Smooth muscle cell (in vitro differentiated cells): ENCODE measurements around the gene MMAB. TPM values are rescaled to one million over a fixed set of nuclear protein-coding genes. Genes with fewer than 3 reads are reported as not detected.

Source experiments
- DNase-seq: peaks from one replicate; lab custom pipeline; 2025; ENCODE audit not compliant: unreplicated experiment; lab: John Stamatoyannopoulos, UW
- H2AFZ ChIP-seq: fragments of 200-600 bp; sonication (generic); 2 replicates; pipeline ENCODE4 v1.6.0; 2016; ENCODE audit warnings: antibody characterized with exemption, low read depth, mild to moderate bottlenecking
- H3F3A ChIP-seq: fragments of 200-600 bp; sonication (generic); 2 replicates; pipeline ENCODE4 v1.6.0; 2017; ENCODE audit warnings: antibody characterized with exemption, low read depth
- H3K27ac ChIP-seq: fragments of 200-600 bp; sonication (generic); 2 replicates; pipeline ENCODE4 v1.5.1; 2016; ENCODE audit warnings: low read depth, mild to moderate bottlenecking
- H3K27me3 ChIP-seq: fragments of 200-600 bp; sonication (generic); 2 replicates; pipeline ENCODE4 v1.6.1; 2016; ENCODE audit warnings: low read depth, mild to moderate bottlenecking
- H3K36me3 ChIP-seq: fragments of 200-600 bp; sonication (generic); 2 replicates; pipeline ENCODE4 v1.5.1; 2016; ENCODE audit warnings: low read depth
- H3K4me1 ChIP-seq: fragments of 200-600 bp; sonication (generic); 2 replicates; pipeline ENCODE4 v1.5.1; 2016; ENCODE audit warnings: low read depth
- H3K4me2 ChIP-seq: fragments of 200-600 bp; sonication (generic); 2 replicates; pipeline ENCODE4 v1.6.0; 2016; ENCODE audit warnings: mild to moderate bottlenecking
- H3K4me3 ChIP-seq: fragments of 200-600 bp; sonication (generic); 2 replicates; pipeline ENCODE4 v1.5.1; 2016; ENCODE audit warnings: mild to moderate bottlenecking
- H3K79me2 ChIP-seq: fragments of 200-600 bp; sonication (generic); 2 replicates; pipeline ENCODE4 v1.6.0; 2016; ENCODE audit warnings: low read depth, mild to moderate bottlenecking
- H3K9ac ChIP-seq: fragments of 200-600 bp; sonication (generic); 2 replicates; pipeline ENCODE4 v1.6.0; 2016; ENCODE audit warnings: low read depth
- H3K9me3 ChIP-seq: fragments of 200-600 bp; sonication (generic); replicated peaks from 2 replicates; pipeline ENCODE4 v1.5.1; 2016; ENCODE audit warnings: low read depth
- H4K20me1 ChIP-seq: fragments of 200-600 bp; sonication (generic); 2 replicates; pipeline ENCODE4 v1.6.0; 2016; ENCODE audit warnings: low read depth
- WGBS: methylation state at CpG from one replicate; pipeline ENCODE4 v1.1.7; 2016; ENCODE audit warnings: low lambda C conversion rate; 5-methylcytosine and 5-hydroxymethylcytosine counted together
- polyA plus RNA-seq: library from polyadenylated mRNA; unstranded; fragments of >200 nt; fragmentation: Nextera tagmentation; extraction: Ambion mirVana; gene quantifications from 2 replicates; pipeline ENCODE4 v1.2.1, GENCODE V29; 2016
- total RNA-seq: library from RNA; depleted of rRNA; stranded (reverse); fragments of >200 nt; gene quantifications from 2 replicates; pipeline ENCODE4 v1.2.3, GENCODE V29; 2014
- TF ChIP-seq, protein P1 (sequence below): fragments of 200-600 bp; sonication (generic); IDR thresholded peaks from 2 replicates; pipeline ENCODE4 v1.5.1; 2017; ENCODE audit warnings: borderline replicate concordance, mild to moderate bottlenecking, antibody characterized with exemption; ENCODE audit not compliant: insufficient read depth, poor library complexity, severe bottlenecking

MMAB gene
- total and polyA plus RNA-seq, 2 experiments from 2014 or later: 20.2 to 51.7 TPM

DNA sequence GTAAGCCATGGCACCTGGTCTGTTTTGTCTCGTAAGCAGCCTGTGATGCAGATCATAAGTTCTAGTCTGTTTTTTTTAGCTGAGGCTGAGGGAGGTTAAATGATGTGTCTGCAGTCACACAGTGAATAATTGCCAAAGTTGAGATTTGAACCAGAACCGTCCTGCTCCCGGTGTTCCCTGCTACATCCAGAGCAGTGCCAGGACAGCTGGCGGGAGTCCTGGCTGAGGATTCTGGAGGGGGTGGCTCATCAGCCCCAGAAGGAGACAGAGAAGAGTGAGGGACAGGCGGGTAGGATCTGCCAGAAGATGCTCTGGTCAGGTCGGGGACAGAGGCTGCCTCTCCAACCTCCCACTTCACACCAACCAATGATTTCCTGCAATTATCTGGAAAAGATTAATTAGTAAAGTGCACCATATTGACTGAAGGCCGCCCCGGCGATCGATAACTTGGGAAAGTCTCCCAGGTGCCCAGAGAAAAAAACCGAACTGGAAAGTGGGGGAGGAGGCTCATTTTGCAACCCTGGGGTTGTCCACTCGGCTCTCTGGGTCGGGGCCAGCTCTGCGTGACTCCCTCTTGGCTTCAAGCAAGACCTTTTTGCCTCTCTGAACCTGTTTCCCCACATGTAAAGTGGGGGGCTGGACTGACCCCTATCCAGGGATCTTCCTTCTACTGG lies 42.4 kb upstream of the MMAB start:
- no peak overlapping the region for H3K9ac ChIP-seq
- no peaks in the 10 kb centered on the region for H3K79me2 ChIP-seq
- H4K20me1 ChIP-seq: no peaks in the 10 kb centered on the region
- H3K4me3 ChIP-seq: no peak overlapping the region
- TF ChIP-seq, protein P1, sequence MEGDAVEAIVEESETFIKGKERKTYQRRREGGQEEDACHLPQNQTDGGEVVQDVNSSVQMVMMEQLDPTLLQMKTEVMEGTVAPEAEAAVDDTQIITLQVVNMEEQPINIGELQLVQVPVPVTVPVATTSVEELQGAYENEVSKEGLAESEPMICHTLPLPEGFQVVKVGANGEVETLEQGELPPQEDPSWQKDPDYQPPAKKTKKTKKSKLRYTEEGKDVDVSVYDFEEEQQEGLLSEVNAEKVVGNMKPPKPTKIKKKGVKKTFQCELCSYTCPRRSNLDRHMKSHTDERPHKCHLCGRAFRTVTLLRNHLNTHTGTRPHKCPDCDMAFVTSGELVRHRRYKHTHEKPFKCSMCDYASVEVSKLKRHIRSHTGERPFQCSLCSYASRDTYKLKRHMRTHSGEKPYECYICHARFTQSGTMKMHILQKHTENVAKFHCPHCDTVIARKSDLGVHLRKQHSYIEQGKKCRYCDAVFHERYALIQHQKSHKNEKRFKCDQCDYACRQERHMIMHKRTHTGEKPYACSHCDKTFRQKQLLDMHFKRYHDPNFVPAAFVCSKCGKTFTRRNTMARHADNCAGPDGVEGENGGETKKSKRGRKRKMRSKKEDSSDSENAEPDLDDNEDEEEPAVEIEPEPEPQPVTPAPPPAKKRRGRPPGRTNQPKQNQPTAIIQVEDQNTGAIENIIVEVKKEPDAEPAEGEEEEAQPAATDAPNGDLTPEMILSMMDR: no peak
- H3F3A ChIP-seq: no peaks in the 10 kb centered on the region
- H3K4me2 ChIP-seq: no peak overlapping the region
- no peaks in the 10 kb centered on the region for H3K9me3 ChIP-seq
- peaks cover 13% of the 10 kb centered on the region for H3K27me3 ChIP-seq
- H3K27ac ChIP-seq: no peak overlapping the region
- DNase-seq: no peak
- H2AFZ ChIP-seq: no peak overlapping the region
- H3K36me3 ChIP-seq: no peaks in the 10 kb centered on the region
- 88% methylated on average over 14 of the region's 14 CpGs for WGBS
- peaks cover 9% of the 10 kb centered on the region for H3K4me1 ChIP-seq

DNA sequence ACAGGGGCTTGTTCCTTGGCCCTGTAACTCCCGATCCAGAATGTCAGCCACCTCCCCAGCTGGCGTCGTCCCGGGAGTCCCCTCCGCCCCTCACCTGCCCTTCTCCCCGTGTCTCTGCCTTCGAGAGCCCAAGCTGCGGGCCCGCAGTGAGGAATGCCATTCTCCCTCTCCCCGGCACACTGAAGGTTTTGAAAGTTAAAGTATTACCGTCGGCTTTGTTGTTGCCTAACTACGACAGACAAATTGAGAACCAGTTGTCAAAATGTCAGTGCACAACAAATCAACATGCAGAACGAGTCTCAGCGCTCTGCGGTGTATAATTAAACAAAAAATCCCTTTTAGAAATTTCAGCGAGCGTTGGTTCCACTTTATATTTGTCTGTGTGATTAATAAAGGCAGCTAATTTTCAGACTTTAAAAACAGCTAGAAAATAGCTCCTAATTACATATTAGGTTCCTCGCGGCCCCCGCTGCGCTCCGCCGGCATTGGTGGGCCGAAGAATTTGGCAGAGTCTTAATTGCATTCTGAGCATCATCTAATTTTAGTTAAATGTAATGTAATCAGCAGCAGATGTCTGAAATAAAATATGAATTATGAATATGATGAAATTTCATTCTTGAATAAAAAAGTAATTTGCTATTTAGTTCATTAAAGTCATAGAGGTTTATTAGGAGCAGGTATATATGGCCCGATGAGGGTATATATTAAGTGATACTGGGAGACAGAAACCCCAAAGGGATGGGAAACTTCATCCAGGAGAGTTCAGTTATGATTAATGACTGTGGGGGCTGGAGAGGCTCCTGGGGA lies 40.5 kb upstream of the MMAB start:
- no peaks in the 10 kb centered on the region for H4K20me1 ChIP-seq
- no peaks in the 10 kb centered on the region for H3K79me2 ChIP-seq
- peaks cover 9% of the 10 kb centered on the region for H3K4me1 ChIP-seq
- no peak overlapping the region for H3K4me3 ChIP-seq
- H2AFZ ChIP-seq: no peak overlapping the region
- H3F3A ChIP-seq: no peaks in the 10 kb centered on the region
- TF ChIP-seq, protein P1: no peak
- H3K9ac ChIP-seq: no peak overlapping the region
- no peak for DNase-seq
- H3K36me3 ChIP-seq: no peaks in the 10 kb centered on the region
- 82% methylated on average over 26 of the region's 26 CpGs for WGBS
- H3K27me3 ChIP-seq: peaks cover 13% of the 10 kb centered on the region
- H3K4me2 ChIP-seq: no peak overlapping the region
- no peak overlapping the region for H3K27ac ChIP-seq
- H3K9me3 ChIP-seq: no peaks in the 10 kb centered on the region

DNA sequence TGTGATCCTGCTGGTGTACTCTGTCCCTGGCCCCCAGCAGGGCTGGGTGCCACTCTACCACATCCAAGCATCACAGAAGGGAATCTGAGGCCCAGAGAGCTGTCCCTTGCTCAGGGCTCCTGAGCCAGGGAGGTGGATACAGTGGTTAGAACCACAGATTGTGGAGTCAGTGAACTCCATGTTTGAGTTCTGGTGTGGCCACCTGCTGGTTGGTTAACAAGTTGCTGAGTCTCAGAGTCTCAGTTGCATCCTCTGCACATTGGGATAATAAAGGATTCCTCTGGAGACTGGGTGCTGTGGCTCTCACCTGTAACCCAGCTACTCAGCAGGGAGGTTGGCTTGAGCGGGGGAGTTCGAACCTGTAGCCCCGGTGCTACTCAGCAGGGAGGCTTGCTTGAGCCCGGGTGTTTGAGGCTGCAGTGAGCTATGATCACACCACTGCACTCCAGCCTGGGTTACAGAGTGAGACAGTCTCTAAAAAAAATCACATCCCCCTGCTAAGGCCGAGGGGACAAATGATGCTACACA lies 39.7 kb upstream of the MMAB start:
- peaks cover 9% of the 10 kb centered on the region for H3K4me1 ChIP-seq
- TF ChIP-seq, protein P1: no peak
- peaks cover 13% of the 10 kb centered on the region for H3K27me3 ChIP-seq
- H3K27ac ChIP-seq: no peak overlapping the region
- H3K4me2 ChIP-seq: no peak overlapping the region
- H3K9me3 ChIP-seq: no peaks in the 10 kb centered on the region
- H3K9ac ChIP-seq: no peak overlapping the region
- no peaks in the 10 kb centered on the region for H4K20me1 ChIP-seq
- 65% methylated on average over 5 of the region's 5 CpGs for WGBS
- no peak overlapping the region for H3K4me3 ChIP-seq
- H2AFZ ChIP-seq: no peak overlapping the region
- no peaks in the 10 kb centered on the region for H3F3A ChIP-seq
- no peaks in the 10 kb centered on the region for H3K36me3 ChIP-seq
- DNase-seq: no peak
- no peaks in the 10 kb centered on the region for H3K79me2 ChIP-seq
